VCaP (cell line): ENCODE measurements around the gene COX10.
A peak's percentile ranks its signal among the peaks of the same experiment; 100 is the strongest.

Experiments used
- H3K27ac ChIP-seq: fragments of 450-650 bp; 2 replicates; pipeline ENCODE4 v1.5.1; 2017
- CTCF ChIP-seq: fragments of 450-650 bp; conservative IDR thresholded peaks from 2 replicates; pipeline ENCODE4 v1.5.1; 2017; ENCODE audit warnings: mild to moderate bottlenecking, moderate library complexity

Gene COX10

GRCh38 chr17:14091367-14091766, 22.1 kb downstream of the COX10 start:
- no peak for TF ChIP-seq CTCF
- H3K27ac ChIP-seq: peak overlapping the region; percentile 57; the same call in 1 of the 2 replicates

GRCh38 chr17:14092808-14093207, 23.5 kb downstream of the COX10 start:
- no peak for TF ChIP-seq CTCF
- H3K27ac ChIP-seq: peak overlapping the region; percentile 57

- TF ChIP-seq CTCF: no peak
- H3K27ac ChIP-seq: no peak overlapping the region
These were observed 25.6 kb downstream of the COX10 start for GRCh38 chr17:14094676-14095601.

- H3K27ac ChIP-seq: no peak overlapping the region
- TF ChIP-seq CTCF: no peak
These were observed 26.3 kb downstream of the COX10 start for GRCh38 chr17:14095631-14096030.

GRCh38 chr17:14098246-14098645, 28.9 kb downstream of the COX10 start:
- peak overlapping the region; percentile 57 for H3K27ac ChIP-seq
- TF ChIP-seq CTCF: no peak

- no peak for TF ChIP-seq CTCF
- no peak overlapping the region for H3K27ac ChIP-seq
These were observed 32.7 kb downstream of the COX10 start for GRCh38 chr17:14101976-14102375.

GRCh38 chr17:14103836-14104235, 34.5 kb downstream of the COX10 start:
- TF ChIP-seq CTCF: no peak
- H3K27ac ChIP-seq: no peak overlapping the region
